Effector memory CD8-positive, alpha-beta T cell (primary cell): ENCODE measurements around the gene SPTBN4.
"Not testable (repeated sequence)": the region's sequence is repeated elsewhere in the genome, so short reads cannot be mapped to it uniquely, and the experiment has no call there.

Source experiments
- ATAC-seq: fragments of 150-1000 bp; cut with Tn5 transposase; replicated peaks from 2 replicates; pipeline ENCODE4 v1.10.0; 2021; ENCODE audit warnings: mild to moderate bottlenecking, moderate library complexity
- DNase-seq, 3 experiments: peaks; one replicate each; pipeline ENCODE4 v3.0.0; 2021
- H3K27ac Mint-ChIP-seq, 2 donors: one replicate each; pipeline ENCODE4 v1.8.0; 2022; ENCODE audit warnings: mild to moderate bottlenecking in 2 of 2, mixed read lengths in 2 of 2, moderate library complexity in 2 of 2
- H3K27me3 Mint-ChIP-seq, 2 donors: one replicate each; pipeline ENCODE4 v1.8.0; 2022; ENCODE audit warnings: mixed read lengths in 2 of 2
- H3K36me3 Mint-ChIP-seq: one replicate; pipeline ENCODE4 v1.8.0; 2022; ENCODE audit warnings: mild to moderate bottlenecking, moderate library complexity, mixed read lengths; ENCODE audit not compliant: insufficient read depth
- H3K4me1 Mint-ChIP-seq, 2 donors: one replicate each; pipeline ENCODE4 v1.8.0; 2022; ENCODE audit warnings: low read depth in 2 of 2, mixed read lengths in 2 of 2
- H3K4me3 Mint-ChIP-seq, 2 donors: one replicate each; pipeline ENCODE4 v1.8.0; 2022; ENCODE audit warnings: mild to moderate bottlenecking in 2 of 2, mixed read lengths in 2 of 2, moderate library complexity in 2 of 2
- H3K9me3 Mint-ChIP-seq, 2 donors: one replicate each; pipeline ENCODE4 v1.8.0; 2022; ENCODE audit warnings: mixed read lengths in 2 of 2

The SPTBN4 gene

GRCh38 chr19:40492274-40492673, 25.5 kb downstream of the SPTBN4 start:
- peaks cover 26 to 36% of the 10 kb centered on the region in 2 donors for H3K27me3 Mint-ChIP-seq
- H3K4me3 Mint-ChIP-seq: no peak overlapping the region
- DNase-seq: no peak
- H3K9me3 Mint-ChIP-seq: no peaks in the 10 kb centered on the region
- H3K27ac Mint-ChIP-seq: no peak overlapping the region
- peaks cover 7 to 8% of the 10 kb centered on the region in 2 donors for H3K4me1 Mint-ChIP-seq
- peaks cover 4% of the 10 kb centered on the region for H3K36me3 Mint-ChIP-seq
- ATAC-seq: no peak

- no peaks in the 10 kb centered on the region for H3K4me1 Mint-ChIP-seq
- H3K36me3 Mint-ChIP-seq: no peaks in the 10 kb centered on the region
- no peaks in the 10 kb centered on the region for H3K9me3 Mint-ChIP-seq
- ATAC-seq (no peak), DNase-seq (no peak)
- H3K27me3 Mint-ChIP-seq: peaks cover 14 to 32% of the 10 kb centered on the region in 2 donors
- H3K27ac Mint-ChIP-seq: no peak overlapping the region
- H3K4me3 Mint-ChIP-seq: no peak overlapping the region
Observed at GRCh38 chr19:40493778-40494177, 27.0 kb downstream of the SPTBN4 start.

- Mint-ChIP-seq H3K9me3 (no peaks in the 10 kb centered on the region), H3K4me3 (no peak overlapping the region), H3K27ac (no peak overlapping the region), H3K27me3 (peaks cover 14 to 32% of the 10 kb centered on the region in 2 donors), H3K4me1 (no peaks in the 10 kb centered on the region), H3K36me3 (no peaks in the 10 kb centered on the region)
- DNase-seq (no peak), ATAC-seq (no peak)
Observed at GRCh38 chr19:40494191-40494838, 27.5 kb downstream of the SPTBN4 start.

DNA sequence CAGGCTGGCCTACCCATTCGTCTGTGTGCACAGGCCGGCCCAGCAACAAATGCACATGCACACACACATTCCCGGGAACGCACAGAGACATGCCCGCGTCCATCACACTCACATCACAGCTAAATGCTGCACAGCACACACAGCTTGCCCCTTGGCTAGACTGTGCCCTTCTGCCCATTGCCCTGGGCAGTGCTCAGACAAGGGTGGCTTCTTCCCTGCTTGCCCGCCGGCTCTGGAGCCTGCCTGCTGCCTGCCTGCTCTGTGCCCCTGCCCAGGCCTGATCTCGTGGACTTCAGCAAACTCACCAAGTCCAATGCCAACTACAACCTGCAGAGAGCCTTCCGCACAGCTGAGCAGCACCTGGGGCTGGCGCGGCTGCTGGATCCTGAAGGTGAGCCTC, 30.4 kb downstream of the SPTBN4 start:
- no peaks in the 10 kb centered on the region for H3K9me3 Mint-ChIP-seq

DNA sequence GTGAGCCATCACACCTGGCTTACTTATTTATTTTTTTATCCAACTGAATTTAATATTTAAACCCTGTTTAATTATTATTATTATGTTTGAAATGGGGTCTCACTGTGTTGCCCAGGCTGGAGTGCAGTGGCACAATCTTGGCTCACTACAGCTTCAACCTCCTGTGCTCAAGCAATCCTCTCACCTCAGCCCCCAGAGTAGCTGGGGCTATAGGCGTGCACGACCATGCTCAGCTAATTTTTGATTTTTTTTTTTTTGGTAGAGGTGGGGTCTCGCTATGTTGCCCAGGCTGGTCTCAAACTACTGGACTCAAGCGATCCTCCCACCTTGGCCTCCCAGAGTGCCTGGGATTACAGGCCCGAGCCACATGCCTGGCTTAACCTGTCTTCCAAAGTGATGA, 32.5 kb downstream of the SPTBN4 start:
- DNase-seq: no peak
- Mint-ChIP-seq H3K27ac (no peak overlapping the region), H3K9me3 (no peaks in the 10 kb centered on the region), H3K36me3 (no peaks in the 10 kb centered on the region), H3K4me1 (no peaks in the 10 kb centered on the region), H3K27me3 (peaks cover 36 to 50% of the 10 kb centered on the region in 2 donors), H3K4me3 (no peak overlapping the region)
- ATAC-seq: no peak

More for the DNA sequence above, 30.4 kb downstream of the SPTBN4 start:
- H3K4me1 Mint-ChIP-seq: no peaks in the 10 kb centered on the region
- no peak overlapping the region for H3K27ac Mint-ChIP-seq
- no peak for ATAC-seq
- H3K36me3 Mint-ChIP-seq: no peaks in the 10 kb centered on the region
- no peak for DNase-seq
- peaks cover 21 to 43% of the 10 kb centered on the region in 2 donors for H3K27me3 Mint-ChIP-seq
- no peak overlapping the region for H3K4me3 Mint-ChIP-seq

- not testable (repeated sequence) for H3K4me1 Mint-ChIP-seq, H3K27ac Mint-ChIP-seq, ATAC-seq, H3K9me3 Mint-ChIP-seq, DNase-seq, H3K36me3 Mint-ChIP-seq, H3K4me3 Mint-ChIP-seq
- peaks cover 32 to 38% of the 10 kb centered on the region in 2 donors for H3K27me3 Mint-ChIP-seq
Observed at GRCh38 chr19:40500678-40501530, 34.1 kb downstream of the SPTBN4 start.

DNA sequence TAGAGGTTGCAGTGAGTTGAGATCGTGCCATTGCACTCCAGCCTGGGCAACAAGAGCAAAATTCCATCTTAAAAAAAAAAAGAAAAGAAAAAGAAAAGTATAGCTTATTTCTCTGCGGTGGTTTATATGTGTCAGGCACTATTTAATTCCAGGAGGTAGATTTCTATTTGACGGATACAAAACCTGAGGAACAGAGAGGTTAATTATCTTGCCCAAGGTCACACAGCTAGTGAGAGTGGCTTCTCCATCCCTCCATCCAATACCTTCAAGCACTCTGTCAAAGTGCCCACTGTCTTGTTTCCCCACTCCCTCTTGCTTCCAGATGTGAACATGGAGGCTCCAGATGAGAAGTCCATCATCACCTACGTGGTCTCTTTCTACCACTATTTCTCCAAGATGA, 34.8 kb downstream of the SPTBN4 start:
- Mint-ChIP-seq H3K36me3 (no peaks in the 10 kb centered on the region), H3K27ac (no peak overlapping the region), H3K27me3 (peaks cover 32 to 38% of the 10 kb centered on the region in 2 donors), H3K4me3 (no peak overlapping the region), H3K4me1 (no peaks in the 10 kb centered on the region), H3K9me3 (no peaks in the 10 kb centered on the region)
- DNase-seq (no peak), ATAC-seq (no peak)

DNA sequence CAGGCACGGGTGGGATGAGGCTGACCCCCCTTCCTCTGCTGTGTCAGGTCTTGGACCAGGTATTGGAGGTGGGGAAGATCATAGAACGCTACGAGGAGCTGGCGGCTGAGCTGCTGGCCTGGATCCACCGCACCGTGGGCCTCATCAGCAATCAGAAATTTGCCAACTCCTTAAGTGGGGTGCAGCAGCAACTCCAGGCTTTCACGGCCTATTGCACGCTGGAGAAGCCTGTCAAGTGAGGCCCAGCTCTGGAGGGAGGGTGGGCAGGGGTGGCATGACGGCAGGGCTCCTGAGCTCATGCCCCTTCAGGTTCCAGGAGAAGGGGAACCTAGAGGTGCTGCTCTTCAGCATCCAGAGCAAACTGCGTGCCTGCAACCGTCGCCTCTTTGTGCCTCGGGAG, 35.3 kb downstream of the SPTBN4 start:
- no peak for DNase-seq
- Mint-ChIP-seq H3K9me3 (no peaks in the 10 kb centered on the region), H3K4me1 (no peaks in the 10 kb centered on the region), H3K27ac (no peak overlapping the region), H3K4me3 (no peak overlapping the region), H3K36me3 (no peaks in the 10 kb centered on the region), H3K27me3 (peaks cover 32 to 38% of the 10 kb centered on the region in 2 donors)
- ATAC-seq: no peak

DNA sequence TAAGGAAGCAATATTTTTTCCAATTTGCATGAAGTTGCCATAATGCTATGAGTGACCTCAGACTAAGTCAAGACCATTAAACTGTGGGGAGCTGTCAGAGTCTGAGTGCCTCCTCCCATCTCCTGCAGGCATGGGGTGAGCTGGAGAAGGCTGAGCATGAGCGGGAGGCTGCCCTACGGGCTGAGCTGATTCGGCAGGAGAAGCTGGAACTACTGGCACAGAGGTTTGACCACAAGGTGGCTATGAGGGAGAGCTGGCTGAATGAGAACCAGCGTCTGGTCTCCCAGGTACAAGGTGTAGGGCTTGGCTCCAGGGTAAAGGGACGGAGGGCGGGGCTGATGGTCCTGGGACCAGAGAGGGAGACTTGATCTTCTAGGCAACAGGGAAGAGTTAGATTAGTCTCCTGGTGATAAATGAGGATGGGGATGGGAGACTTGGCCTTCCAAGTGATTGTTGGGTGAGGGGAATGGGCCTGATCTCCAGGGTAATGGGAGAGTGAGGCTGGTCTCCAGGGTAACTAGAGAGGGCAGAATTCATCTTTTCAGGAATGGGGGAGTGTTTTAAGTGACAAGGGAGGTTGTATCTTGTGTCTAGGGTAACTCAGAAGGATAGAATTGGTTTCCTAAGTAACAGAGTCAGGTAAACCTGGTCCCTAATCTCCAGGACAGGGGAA, 36.0 kb downstream of the SPTBN4 start:
- DNase-seq (no peak), ATAC-seq (no peak)
- Mint-ChIP-seq H3K4me3 (no peak overlapping the region), H3K36me3 (no peaks in the 10 kb centered on the region), H3K27me3 (peaks cover 34% of the 10 kb centered on the region in 2 donors), H3K27ac (no peak overlapping the region), H3K4me1 (no peaks in the 10 kb centered on the region), H3K9me3 (no peaks in the 10 kb centered on the region)

DNA sequence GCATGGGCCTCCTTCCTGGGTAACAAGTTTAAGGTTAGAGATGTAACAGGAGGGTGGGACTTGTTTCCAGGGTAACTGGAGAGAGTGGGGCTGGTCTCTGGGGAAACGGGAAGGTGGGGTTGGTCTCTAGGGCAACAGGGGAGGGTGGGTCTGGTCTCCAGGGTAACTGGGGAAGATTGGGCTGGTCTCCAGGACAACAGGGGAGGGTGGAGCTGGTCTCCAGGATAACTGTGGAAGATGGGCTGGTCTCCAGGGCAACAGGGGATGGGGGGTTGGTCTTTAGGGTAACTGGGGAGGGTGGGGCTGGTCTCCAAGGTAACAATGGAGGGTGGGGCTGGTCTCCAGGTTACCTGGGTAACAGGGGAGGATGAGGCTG, 36.5 kb downstream of the SPTBN4 start:
- no peaks in the 10 kb centered on the region for H3K4me1 Mint-ChIP-seq
- no peak overlapping the region for H3K27ac Mint-ChIP-seq
- DNase-seq (no peak), ATAC-seq (no peak)
- no peak overlapping the region for H3K4me3 Mint-ChIP-seq
- H3K9me3 Mint-ChIP-seq: no peaks in the 10 kb centered on the region
- H3K27me3 Mint-ChIP-seq: peaks cover 34 to 38% of the 10 kb centered on the region in 2 donors
- H3K36me3 Mint-ChIP-seq: no peaks in the 10 kb centered on the region

DNA sequence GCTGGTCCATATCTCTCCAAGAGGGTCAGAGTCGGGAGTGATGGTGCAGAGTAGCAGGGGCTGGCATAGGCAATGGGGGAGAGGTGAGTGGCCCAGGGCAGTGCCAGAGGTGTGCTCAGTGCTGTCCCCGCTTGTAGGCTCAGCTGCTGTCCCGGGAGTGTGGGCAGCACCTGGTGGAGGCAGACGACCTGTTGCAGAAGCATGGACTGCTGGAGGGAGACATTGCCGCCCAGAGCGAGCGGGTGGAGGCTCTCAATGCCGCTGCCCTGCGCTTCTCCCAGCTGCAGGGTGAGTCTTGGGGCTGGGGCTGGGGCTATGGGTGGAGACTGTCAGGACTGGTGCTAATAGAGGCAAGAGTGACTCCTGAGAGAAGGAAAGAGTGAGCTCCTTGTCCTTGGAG, 39.3 kb downstream of the SPTBN4 start:
- Mint-ChIP-seq H3K27me3 (peaks cover 51 to 55% of the 10 kb centered on the region in 2 donors), H3K36me3 (no peaks in the 10 kb centered on the region), H3K4me1 (no peaks in the 10 kb centered on the region), H3K4me3 (no peak overlapping the region), H3K9me3 (no peaks in the 10 kb centered on the region), H3K27ac (no peak overlapping the region)
- DNase-seq (no peak), ATAC-seq (no peak)

DNA sequence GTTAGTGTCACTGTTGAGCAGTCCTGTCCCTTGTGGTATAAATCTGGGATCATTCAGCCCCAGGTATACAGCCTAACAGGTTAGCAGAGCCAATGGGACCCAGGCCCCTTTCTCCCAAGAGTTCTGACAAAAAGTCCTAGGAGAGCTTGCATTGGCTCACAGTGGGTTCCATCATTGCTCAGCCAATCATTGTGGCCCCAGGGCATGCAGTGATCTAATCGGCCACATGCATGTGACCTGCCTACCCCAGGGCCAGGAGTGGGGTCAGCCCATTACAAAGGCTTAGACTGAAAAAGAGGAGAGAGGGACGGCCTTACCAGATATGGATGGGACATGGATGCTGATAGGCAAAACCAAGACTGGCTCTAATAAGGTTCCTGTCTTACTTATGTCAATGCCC, 41.1 kb downstream of the SPTBN4 start:
- ATAC-seq (no peak), DNase-seq (no peak)
- Mint-ChIP-seq H3K36me3 (peaks cover 3% of the 10 kb centered on the region), H3K27me3 (peaks cover 57 to 59% of the 10 kb centered on the region in 2 donors), H3K4me3 (no peak overlapping the region), H3K27ac (no peak overlapping the region), H3K4me1 (no peaks in the 10 kb centered on the region), H3K9me3 (no peaks in the 10 kb centered on the region)

DNA sequence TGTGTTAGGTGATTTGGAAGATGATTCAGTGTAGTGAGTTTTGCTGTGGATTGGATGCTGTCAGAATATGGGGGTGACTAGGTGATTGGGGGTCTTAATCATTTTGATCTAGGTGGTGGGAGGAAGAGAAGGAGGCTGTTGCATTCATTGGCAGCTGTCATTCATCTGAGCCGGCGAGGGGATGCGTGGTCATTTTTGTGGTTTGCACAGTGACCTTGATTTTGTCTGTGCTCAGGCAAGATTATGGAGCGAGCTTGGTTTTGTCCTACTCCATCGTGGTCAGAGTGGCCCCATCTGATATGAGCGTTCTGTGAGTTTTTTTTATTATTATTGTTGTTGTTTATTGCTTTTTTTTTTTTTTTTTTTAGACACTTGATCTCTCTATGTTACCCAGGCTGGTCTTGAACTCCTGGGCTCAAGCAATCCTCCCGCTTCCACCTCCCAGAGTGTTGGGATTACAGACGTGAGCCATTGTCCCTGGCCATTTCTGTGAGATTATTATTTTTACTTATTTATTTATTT, 42.0 kb downstream of the SPTBN4 start:
- Mint-ChIP-seq H3K4me3 (no peak overlapping the region), H3K27me3 (peaks cover 53 to 57% of the 10 kb centered on the region in 2 donors), H3K9me3 (no peaks in the 10 kb centered on the region), H3K27ac (no peak overlapping the region), H3K4me1 (no peaks in the 10 kb centered on the region), H3K36me3 (peaks cover 3% of the 10 kb centered on the region)
- ATAC-seq (no peak), DNase-seq (no peak)
